HEK293 (cell line): ENCODE data around the gene SLC19A1.

Experiments used
- ZNF202 ChIP-seq: fragments of 450-650 bp; formaldehyde crosslinking; IDR thresholded peaks from 2 replicates; pipeline ENCODE4 v1.5.1; 2016; ENCODE audit warnings: missing biosample characterization, missing genetic modification characterization, borderline replicate concordance
- ZNF510 ChIP-seq: fragments of 450-650 bp; formaldehyde crosslinking; IDR thresholded peaks from 2 replicates; pipeline ENCODE4 v1.5.1; 2018; ENCODE audit warnings: mild to moderate bottlenecking, missing genetic modification characterization, missing biosample characterization; ENCODE audit not compliant: insufficient replicate concordance
- TF ChIP-seq, protein P1 (sequence below): fragments of 450-650 bp; formaldehyde crosslinking; IDR thresholded peaks from 2 replicates; pipeline ENCODE4 v1.5.1; 2016; ENCODE audit warnings: missing biosample characterization, missing genetic modification characterization

- TF ChIP-seq, protein P1, sequence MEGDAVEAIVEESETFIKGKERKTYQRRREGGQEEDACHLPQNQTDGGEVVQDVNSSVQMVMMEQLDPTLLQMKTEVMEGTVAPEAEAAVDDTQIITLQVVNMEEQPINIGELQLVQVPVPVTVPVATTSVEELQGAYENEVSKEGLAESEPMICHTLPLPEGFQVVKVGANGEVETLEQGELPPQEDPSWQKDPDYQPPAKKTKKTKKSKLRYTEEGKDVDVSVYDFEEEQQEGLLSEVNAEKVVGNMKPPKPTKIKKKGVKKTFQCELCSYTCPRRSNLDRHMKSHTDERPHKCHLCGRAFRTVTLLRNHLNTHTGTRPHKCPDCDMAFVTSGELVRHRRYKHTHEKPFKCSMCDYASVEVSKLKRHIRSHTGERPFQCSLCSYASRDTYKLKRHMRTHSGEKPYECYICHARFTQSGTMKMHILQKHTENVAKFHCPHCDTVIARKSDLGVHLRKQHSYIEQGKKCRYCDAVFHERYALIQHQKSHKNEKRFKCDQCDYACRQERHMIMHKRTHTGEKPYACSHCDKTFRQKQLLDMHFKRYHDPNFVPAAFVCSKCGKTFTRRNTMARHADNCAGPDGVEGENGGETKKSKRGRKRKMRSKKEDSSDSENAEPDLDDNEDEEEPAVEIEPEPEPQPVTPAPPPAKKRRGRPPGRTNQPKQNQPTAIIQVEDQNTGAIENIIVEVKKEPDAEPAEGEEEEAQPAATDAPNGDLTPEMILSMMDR: no peak
- no peak for TF ChIP-seq ZNF202
- no peak for TF ChIP-seq ZNF510 (tag by site-specific recombination)
Observed at GRCh38 chr21:45515241-45516061, 26.8 kb downstream of the SLC19A1 start.
